ENCODE measurements around the gene ZNF157. TPM values are rescaled to one million over a fixed set of nuclear protein-coding genes. Genes with fewer than 3 reads are reported as not detected.
"Not testable (repeated sequence)": the region's sequence is repeated elsewhere in the genome, so short reads cannot be mapped to it uniquely, and the experiment has no call there.

Gene ZNF157
- total and polyA plus RNA-seq, 12 donors, result 0.10 to 0.28 (median 0.22) TPM; not detected in 4

- intact Hi-C loops (cut with DNase I), result no loop called here
- DNase-seq, result peak; percentile 80 to 97 (median 91)
- WGBS, 4 donors, result 1 to 38% (median 17%) methylated on average over 11 to 13 of the region's 13 CpGs
- Histone ChIP-seq H3K27me3 (no peaks in the 10 kb centered on the region), H3K4me3 (peak overlapping the region in 1 of 4 donors; percentile 53), H3K9me3 (replicated peaks in 1 of 3) (no peaks in the 10 kb centered on the region), H3K27ac (peak overlapping the region in 4 of 5 donors; percentile 73 to 97 (median 78)), H3K36me3 (replicated peaks in 1 of 2) (no peaks in the 10 kb centered on the region), H3K4me1 (replicated peaks in 1 of 2) (no peaks in the 10 kb centered on the region)
- TF ChIP-seq POLR2A (IDR thresholded peaks at IDR 0.05), result peak in 1 of 2 donors; percentile 47
- TF ChIP-seq CTCF (IDR thresholded peaks at IDR 0.05), result peak in 5 of 6 experiments; percentile 20 to 36 (median 27)
Measured at GRCh38 chrX:47361538-47362511, 8.6 kb upstream of the ZNF157 start.

- 8 to 43% (median 29%) methylated on average over 8 to 32 of the region's 32 CpGs for WGBS, 4 donors
- intact Hi-C loops (cut with DNase I), result no loop called here
- peak; percentile 57 to 80 (median 65) for DNase-seq
- H3K9me3 ChIP-seq (replicated peaks in 1 of 3), result no peaks in the 10 kb centered on the region
- H3K27me3 ChIP-seq, result no peaks in the 10 kb centered on the region
- peak overlapping the region in 1 of 4 donors; percentile 49 for H3K4me3 ChIP-seq
- no peaks in the 10 kb centered on the region for H3K36me3 ChIP-seq (replicated peaks in 1 of 2)
- no peaks in the 10 kb centered on the region for H3K4me1 ChIP-seq (replicated peaks in 1 of 2)
- TF ChIP-seq POLR2A (IDR thresholded peaks at IDR 0.05) (no peak), CTCF (IDR thresholded peaks at IDR 0.05) (peak in 1 of 6 experiments; percentile 3)
- H3K27ac ChIP-seq, result peak overlapping the region in 2 of 5 donors; percentile 51 to 59
Measured at GRCh38 chrX:47366041-47366722, 4.2 kb upstream of the ZNF157 start.

GRCh38 chrX:47373198-47373597, 2.8 kb downstream of the ZNF157 start:
- no peak overlapping the region for H3K4me3 ChIP-seq
- no peak overlapping the region for H3K27ac ChIP-seq
- TF ChIP-seq POLR2A (IDR thresholded peaks at IDR 0.05), result no peak
- no peak for TF ChIP-seq CTCF (IDR thresholded peaks at IDR 0.05)
- no peaks in the 10 kb centered on the region for H3K36me3 ChIP-seq (replicated peaks in 1 of 2)
- H3K4me1 ChIP-seq (replicated peaks in 1 of 2), result no peaks in the 10 kb centered on the region
- 65 to 80% (median 73%) methylated on average over 5 of the region's 5 CpGs for WGBS, 4 donors
- intact Hi-C loops (cut with DNase I), result no loop called here
- no peak for DNase-seq
- H3K27me3 ChIP-seq, result no peaks in the 10 kb centered on the region
- no peaks in the 10 kb centered on the region for H3K9me3 ChIP-seq (replicated peaks in 1 of 3)

GRCh38 chrX:47380268-47380667, 9.9 kb downstream of the ZNF157 start:
- Histone ChIP-seq H3K9me3 (replicated peaks in 1 of 3) (no peaks in the 10 kb centered on the region), H3K27ac (no peak overlapping the region), H3K4me3 (no peak overlapping the region), H3K36me3 (replicated peaks in 1 of 2) (no peaks in the 10 kb centered on the region), H3K27me3 (no peaks in the 10 kb centered on the region), H3K4me1 (replicated peaks in 1 of 2) (no peaks in the 10 kb centered on the region)
- peak in 1 of 7 donors; percentile 6 for DNase-seq
- intact Hi-C loops (cut with DNase I), result loop anchor here in 1 of 2 donors (10.0 kb wide), 1 partner anchor 185 kb away; the partner anchor contains the start of gene UBA1
- WGBS, 4 donors, result 62 to 76% (median 69%) methylated on average over 8 to 10 of the region's 10 CpGs
- no peak for TF ChIP-seq POLR2A (IDR thresholded peaks at IDR 0.05)
- no peak for TF ChIP-seq CTCF (IDR thresholded peaks at IDR 0.05)

- not testable (repeated sequence) for H3K27me3 ChIP-seq
- intact Hi-C loops (cut with DNase I), result loop anchor here in 1 of 2 donors (10.0 kb wide), 1 partner anchor 186 kb away; the partner anchor contains the start of gene UBA1
Measured at GRCh38 chrX:47380837-47381236, 10.5 kb downstream of the ZNF157 start.

More at GRCh38 chrX:47380837-47381236, 10.5 kb downstream of the ZNF157 start:
- not testable (repeated sequence) for H3K36me3 ChIP-seq (replicated peaks in 1 of 2); H3K9me3 ChIP-seq (replicated peaks in 1 of 3); H3K27ac ChIP-seq; H3K4me3 ChIP-seq; H3K4me1 ChIP-seq (replicated peaks in 1 of 2); DNase-seq

Data from adrenal gland (tissue), 12 donors.